HG02571 (cell line): ENCODE results near the gene MAS1.
"Not testable (repeated sequence)": the region's sequence is repeated elsewhere in the genome, so short reads cannot be mapped to it uniquely, and the experiment has no call there.

Source experiments
- ATAC-seq: cut with Tn5 transposase; IDR thresholded peaks from one replicate; pipeline ENCODE4 v1.9.1; 2021; ENCODE audit warnings: mild to moderate bottlenecking, moderate library complexity; ENCODE audit not compliant: unreplicated experiment

Gene MAS1

DNA sequence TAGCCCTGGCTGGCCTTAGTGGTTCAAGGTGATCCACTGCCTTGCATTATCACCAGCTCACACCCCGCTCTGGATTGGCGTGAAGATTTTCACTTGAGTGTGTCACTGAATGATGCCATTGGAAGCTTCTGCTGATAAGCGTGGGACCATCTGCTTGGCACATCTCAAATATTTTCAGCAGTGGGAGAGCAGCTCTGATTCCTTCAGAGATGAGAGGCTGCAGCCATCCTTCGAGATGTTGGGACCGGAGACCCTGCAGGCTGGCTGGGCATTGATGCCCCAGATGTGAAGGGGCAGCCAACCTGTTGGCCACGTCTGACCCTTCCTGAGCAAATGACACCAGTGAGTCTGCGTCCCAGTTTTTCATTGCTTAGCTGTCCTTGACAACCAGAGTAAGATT is at the start of gene MAS1:
Gene MAS1 (plus strand): TSS at position 197 of the 400 bp plus-strand sequence. CDS start 15,968 bp downstream, outside the sequence.
- no peak for ATAC-seq

DNA sequence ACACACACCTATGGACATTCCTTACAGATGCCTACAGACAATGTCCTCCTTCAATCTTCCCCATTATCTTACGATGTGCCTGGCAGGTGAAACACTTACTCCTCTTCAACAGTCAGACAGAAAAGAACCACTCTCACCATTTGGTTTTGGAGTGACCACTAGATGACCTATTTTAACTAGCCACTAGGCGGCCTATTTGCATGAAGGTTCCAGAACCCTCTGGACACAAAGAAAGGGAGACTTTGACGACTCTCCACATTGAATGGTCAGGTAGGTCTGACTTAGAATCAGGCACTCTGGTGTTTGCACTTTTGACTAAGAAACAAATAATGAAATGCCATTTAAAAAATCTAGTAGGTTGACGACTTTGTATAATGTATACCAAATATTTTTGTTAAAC is 48.8 kb upstream of the MAS1 start:
- ATAC-seq: no peak

DNA sequence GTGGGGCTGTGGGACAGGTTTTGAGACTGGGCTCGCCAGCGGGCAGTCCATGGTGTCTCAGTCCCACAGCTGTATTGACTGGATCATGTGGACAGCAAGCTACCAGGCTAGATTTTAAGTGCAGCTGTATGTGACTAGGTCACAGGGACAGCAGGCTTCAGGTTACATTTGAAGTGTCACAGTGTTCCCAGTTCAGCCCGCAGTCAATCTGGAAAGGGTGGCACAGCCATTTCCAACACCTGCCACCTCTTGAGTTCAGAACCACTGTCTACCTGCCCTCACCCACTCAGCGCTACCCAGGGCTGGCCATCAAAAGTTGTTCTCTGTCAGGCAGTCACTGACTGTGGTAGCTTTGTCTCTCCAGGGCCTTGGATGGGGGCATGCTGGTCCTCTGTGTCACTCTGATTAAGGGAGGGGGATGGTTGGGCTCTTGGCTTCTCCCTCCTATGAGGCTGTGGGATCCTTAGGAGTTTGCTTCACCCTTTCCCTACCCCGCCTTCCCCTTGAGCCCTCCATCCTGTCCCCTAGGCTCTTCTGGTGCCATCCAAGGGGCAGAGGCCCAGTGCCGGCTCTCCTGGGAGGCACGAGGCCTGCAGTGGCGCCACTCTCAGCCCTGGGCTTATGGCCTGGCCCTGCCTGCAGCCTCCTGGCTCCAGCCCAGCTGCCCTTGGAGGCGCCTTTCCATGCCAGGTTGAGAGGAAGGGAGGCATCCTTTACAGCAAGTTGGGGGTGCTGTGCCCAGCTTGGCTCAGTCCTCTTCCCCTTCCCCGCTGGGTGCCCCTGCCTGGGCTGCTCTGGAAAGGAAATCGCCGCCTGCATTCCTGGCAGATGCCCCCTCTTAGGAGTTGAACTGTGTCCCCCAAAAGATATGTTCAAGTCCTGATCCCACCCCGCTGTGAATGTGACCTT is 45.8 kb upstream of the MAS1 start:
- no peak for ATAC-seq

GRCh38 chr6:159848552-159848951 is 42.2 kb upstream of the MAS1 start:
- ATAC-seq: not testable (repeated sequence)

GRCh38 chr6:159849851-159850250 is 40.9 kb upstream of the MAS1 start:
- not testable (repeated sequence) for ATAC-seq

DNA sequence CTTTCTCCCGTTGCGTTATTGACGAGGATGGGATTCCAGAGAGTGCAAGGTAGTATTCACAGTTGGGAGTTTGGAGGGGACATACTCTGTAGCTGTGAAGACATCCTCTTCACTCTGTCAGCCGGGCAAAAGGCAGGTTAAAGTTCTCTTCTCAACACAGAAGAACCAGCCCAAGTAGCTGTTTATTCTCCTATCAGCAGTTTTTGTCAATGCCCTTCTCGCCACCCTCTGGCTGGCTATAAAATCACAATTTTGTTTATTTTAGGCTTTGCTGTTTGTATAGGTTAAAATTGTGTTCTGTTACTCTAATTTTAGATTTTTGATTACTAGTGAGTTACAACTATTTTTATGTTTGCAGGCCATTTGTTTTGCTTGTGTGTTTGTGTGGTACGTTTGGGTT is 37.9 kb upstream of the MAS1 start:
- ATAC-seq: no peak

- no peak for ATAC-seq
Observed at GRCh38 chr6:159853754-159854153, 37.0 kb upstream of the MAS1 start.

DNA sequence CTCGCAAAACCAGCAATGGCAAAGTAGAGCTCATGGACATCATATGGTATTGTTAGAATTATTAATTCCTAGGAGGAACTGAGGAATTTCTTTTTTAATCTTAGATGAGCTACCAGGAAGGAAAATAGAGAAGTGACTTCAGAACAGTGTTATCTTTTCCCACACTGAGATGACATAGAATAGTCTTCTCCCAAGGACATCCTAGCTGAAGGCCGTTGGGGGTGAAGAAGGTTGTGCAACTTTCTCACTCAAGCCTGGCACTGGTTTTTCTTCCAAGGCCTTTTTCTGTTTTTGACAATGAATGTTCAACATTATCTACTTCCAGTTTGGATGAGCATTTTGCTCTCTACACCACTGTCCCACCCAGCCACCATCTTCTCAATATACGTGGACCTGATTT is 35.8 kb upstream of the MAS1 start:
- ATAC-seq: no peak

DNA sequence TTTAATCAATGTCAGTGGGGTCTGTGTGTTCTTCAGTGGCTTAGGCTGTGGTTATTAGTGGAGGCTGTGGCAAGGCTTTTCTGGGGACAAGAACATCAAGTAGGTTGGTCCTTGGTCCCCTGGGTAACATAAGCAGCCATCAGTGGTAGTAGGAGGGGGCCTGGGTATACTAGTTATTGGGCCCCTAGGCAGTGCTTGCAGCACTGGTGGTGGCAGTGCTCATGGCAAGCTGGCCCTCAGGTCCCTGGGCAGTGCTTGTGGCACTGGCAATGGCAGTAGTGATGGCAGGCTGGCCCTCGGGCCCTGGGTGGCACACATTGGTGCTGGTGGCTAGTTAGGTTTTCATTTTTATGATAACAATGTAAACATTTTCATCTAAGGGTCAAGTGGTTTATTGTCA is 32.5 kb upstream of the MAS1 start:
- no peak for ATAC-seq

DNA sequence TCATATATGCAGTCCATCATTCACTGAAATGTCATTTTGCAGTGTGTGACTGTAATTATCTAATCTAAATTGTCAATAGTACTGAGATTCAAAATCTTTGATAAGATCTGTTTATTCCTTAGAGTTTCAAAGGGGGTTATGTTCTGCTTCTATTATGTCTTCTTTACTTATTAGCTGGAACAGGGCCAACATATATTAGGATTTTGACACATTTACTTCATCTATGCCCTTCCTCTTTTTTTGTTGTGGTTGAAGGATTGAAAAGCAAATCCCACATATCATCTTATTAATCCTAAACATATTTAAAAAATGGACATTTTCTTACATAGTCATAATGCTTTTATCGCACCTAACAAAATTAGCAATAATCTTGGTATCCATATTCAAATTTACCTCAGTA is 30.3 kb upstream of the MAS1 start:
- no peak for ATAC-seq

DNA sequence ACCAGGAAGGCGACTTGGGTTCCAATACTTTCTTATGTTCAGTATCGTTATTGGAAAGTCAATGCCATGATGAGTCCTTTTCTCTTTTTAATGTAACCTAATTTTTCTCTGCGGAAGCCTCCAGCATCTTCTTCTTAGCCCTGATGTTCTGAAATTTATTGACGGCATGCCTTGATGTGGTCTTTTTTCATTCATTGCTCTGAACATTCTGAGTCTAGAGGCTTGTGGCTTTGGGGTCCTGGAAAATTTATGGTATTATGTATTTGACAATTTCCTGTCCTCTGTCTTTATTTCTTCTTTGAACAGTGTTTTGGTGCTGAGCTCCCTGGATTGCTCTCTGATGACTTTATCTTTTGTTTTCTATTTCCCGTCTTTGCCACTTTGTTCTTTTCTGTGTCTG is 28.7 kb upstream of the MAS1 start:
- ATAC-seq: no peak

DNA sequence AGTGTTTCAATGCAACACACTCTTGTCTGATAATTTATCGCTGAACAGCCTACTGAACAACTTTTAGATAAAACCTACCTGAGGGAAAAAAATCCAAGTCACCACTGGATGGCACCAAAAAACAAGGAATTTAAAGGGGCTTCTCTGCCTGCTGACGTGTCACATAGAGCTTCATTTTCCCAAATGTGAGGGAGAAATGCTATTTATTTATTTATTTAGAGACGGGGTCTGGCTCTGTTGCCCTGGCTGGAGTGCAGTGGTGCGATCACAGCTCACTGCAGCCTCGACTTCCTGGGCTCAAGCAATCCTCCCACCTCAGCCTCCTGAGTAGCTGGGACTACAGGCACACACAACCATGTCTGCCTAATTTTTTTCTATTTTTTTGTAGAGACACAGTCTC is 27.4 kb upstream of the MAS1 start:
- not testable (repeated sequence) for ATAC-seq

DNA sequence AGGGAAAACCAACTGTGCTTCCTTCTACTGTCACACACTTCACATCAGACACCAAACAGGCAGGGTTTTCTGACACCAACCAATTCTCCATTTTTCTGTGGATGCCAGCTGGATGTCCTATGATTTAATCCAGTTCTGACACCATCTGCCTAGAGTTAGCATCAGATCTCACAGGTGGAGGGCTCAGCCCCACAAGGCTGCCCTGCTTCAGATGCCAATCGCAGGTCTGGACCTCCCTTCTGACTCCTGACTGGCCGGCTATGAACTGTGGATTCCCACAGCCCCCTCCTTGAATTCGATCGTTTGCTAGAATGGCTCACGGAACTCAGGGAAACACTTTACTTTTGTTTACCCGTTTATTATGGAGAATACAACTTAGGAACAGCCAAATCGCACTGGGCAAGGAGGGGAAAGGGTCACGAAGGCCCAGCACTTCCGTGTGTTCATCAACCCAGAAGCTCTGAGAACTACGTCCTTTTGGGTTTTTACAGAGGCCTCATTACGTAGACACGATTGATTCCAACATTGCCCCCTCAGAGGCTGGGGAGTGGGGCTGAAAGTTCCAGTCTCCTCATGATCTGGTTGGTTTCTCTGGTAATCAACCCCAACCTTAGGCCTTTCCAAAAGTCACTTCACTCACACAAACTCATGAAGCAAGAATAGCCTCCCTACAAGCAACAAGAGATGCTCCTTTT is 25.4 kb upstream of the MAS1 start:
- no peak for ATAC-seq

DNA sequence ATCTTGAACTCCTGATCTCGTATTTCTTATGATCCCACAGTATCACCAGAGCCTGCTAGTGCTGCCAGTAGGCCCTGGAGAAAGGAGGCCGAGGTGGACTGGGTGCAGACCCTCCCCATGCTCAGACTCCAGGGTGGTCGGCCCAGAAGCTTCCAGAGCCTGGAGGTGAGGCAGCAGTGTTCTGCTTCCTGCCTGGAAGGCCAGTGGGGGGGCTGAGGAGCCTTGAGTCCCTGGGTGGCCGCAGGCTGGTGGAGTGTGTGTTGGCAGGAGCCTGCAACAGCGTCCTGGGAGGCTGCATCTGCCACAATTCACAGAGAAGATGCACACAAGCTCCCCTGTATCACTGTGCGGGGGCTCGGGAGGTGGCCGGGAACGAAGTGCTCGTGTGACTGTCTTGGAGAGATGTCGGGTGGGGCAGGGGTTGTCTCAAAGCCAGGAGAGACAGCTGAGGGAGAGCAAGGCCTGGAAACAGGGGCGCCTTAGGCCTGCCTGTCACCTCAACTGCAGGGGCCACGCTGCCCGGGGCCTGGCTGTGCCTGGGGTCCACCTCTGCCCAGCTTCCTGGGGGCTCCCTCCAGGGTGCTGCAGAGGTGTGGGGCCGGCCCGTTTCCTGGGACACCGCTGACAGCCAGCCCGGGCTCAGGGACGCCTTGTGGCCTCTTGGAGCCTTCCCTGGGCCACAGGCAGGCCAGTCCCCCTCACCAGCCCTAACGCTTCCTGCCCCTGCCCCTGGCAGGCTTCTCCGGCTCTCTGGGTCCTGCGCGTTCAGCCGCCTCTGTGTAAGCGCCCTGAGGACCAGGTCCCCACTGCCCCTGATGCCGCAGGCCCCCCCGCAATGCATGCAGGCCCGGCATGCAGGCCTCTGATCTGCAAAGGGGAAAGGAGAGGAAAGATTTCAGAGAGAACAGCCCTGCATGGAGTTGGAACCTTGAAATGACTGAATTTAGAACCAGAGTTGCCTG is 24.2 kb upstream of the MAS1 start:
- no peak for ATAC-seq

DNA sequence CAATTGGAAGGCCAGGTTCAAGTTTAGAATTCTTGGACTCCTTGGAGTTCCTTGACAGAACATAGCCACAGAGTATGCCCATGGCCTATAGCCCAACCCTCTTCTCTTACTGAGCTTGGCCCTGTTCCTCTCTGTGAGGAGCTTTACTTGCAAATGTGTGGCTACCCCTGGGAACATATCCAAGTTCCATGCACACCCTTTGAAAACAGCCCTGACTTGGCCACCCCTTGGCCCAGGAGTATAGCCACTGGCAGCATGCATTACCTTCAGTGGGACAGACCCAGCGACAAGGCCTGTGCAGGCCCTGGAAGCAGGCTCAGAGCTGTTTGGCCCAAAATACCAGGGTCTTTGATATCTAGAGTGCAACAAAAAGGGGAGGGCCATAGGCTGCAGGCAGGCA is 19.5 kb upstream of the MAS1 start:
- no peak for ATAC-seq

- ATAC-seq: no peak
Observed at GRCh38 chr6:159871906-159872305, 18.9 kb upstream of the MAS1 start.

GRCh38 chr6:159874435-159874834 is 16.4 kb upstream of the MAS1 start:
- no peak for ATAC-seq

- ATAC-seq: no peak
Observed at GRCh38 chr6:159875194-159875593, 15.6 kb upstream of the MAS1 start.

GRCh38 chr6:159876242-159876641 is 14.5 kb upstream of the MAS1 start:
- ATAC-seq: no peak

- no peak for ATAC-seq
Observed at GRCh38 chr6:159877256-159877808, 13.5 kb upstream of the MAS1 start.

- no peak for ATAC-seq
Observed at GRCh38 chr6:159878341-159878740, 12.4 kb upstream of the MAS1 start.
